HG03342 (cell line): ENCODE results near the gene FANCC.

Experiments
- ATAC-seq: cut with Tn5 transposase; IDR thresholded peaks from one replicate; pipeline ENCODE4 v1.9.1; 2021; ENCODE audit warnings: mild to moderate bottlenecking, moderate library complexity; ENCODE audit not compliant: unreplicated experiment

The FANCC gene

GRCh38 chr9:95090023-95090791 lies 227.3 kb downstream of the FANCC start:
- no peak for ATAC-seq

DNA sequence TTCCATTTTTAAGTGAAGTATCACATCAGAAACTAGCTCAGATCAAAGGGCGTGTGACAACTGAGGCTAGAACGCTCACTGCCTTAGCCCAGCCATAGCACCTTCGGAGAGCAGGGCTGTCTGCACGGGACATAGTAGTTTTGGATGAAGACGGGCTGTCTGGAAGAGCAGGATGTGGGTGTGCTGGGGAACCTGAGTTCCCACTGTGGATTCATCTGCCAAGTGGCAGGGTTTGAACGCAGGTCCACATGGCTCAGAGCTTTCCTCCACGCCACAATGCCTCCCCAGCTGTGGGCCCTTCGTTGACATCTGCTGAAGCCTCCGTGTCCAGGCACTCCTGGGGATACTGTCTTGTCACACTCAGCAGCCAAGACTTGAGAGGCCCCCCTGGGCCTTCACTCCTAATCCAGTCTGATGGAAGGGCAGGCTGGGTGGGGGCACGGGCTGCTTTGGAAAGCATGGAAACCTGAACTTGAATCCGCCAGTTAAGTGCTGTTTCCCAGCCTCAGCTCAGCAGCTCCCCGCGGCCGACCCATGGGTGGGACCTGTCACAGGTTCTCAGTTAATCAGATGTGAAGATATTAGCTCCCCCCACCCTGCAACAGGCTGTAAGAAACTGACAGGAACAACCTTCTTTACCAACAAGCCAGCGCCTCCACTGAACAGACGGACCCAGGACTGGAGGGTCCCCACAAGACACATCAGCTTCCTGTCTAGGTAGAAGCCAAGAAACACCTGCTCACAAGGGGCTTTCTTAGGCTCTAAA lies 228.1 kb downstream of the FANCC start:
- no peak for ATAC-seq

GRCh38 chr9:95088421-95089161 lies 228.9 kb downstream of the FANCC start:
- ATAC-seq, result no peak

DNA sequence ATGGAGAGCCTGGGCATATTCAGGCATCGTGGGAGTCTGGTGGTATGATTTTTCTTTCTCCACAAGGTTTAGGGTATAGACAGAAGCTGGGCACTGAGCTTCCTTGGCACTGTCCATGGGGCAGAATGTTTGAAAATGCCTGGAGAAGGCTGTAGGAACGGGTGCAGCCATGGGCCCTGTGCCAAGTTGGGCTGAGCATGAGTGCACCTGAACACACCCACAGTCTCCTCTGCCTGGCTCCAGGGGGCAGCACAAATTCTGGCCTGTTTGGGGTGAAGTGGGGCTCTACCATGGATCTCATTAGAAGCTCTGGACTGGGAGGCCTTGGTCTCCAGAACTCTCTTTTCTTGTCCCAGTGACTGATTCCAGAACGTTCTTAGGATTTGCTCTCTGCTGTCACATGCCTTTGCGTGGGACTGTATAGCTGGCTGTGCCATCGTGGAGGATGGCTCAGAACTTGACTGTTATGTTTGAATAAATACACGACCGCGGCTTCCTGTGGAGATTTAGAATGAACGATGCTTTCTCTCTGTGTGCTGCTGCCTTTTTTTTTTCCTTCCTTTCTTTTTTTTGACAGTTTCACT lies 229.8 kb downstream of the FANCC start:
- no peak for ATAC-seq

DNA sequence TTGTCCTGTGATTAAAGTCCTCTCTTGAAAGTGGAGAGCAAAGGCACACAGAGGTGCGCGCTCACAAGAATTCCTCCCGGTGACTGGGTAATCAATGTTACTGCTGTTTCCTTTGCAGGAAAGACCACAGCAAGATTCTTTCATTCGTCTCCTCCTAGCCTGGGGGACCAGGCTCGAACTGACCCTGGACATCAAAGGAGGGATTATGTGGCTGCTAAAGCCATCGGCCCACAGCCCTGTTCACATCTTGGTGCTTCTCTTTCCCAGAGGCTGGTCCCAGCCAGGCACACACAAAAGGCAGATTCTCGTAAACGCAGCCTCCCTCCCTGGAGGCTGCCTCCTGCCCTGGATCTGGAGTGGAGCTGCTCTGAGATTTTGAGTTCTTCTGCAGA lies 230.9 kb downstream of the FANCC start:
- ATAC-seq, result no peak

- ATAC-seq, result no peak
These were observed 231.5 kb downstream of the FANCC start for GRCh38 chr9:95085861-95086563.

DNA sequence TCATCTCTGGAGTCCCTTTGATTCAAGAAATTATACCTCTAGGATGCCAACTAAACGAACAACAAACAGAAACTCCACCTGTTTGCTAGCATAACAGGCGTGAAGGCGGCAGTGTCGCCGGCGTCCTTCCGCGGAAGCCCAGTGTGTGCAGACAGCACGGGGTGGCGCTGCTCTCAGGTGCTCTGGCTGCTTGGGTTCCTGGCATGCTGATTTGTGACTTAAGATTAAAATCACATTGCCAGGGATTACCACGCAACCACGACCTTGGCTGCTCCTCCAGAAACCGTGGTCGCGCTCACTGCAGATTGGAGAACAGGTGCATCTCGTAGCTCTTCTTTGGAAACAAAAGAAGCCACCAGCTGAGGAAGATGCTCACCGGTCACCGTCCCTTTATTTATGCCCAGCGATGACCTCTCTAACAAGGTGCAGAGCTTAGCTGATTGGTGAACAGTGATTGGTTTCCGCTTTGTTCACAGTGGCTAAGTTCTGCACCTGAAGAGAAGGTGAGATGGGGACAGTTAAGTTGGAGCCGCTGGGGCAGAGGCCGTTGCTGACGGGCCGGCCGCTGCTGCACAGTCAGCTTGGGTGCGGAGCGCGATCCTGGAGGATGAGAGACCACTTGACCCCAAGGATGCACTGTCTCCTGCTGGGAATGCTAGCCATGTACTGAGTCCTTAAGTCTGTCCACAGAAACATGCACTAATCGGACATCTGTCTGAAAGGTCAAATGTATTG lies 232.3 kb downstream of the FANCC start:
- ATAC-seq, result no peak

DNA sequence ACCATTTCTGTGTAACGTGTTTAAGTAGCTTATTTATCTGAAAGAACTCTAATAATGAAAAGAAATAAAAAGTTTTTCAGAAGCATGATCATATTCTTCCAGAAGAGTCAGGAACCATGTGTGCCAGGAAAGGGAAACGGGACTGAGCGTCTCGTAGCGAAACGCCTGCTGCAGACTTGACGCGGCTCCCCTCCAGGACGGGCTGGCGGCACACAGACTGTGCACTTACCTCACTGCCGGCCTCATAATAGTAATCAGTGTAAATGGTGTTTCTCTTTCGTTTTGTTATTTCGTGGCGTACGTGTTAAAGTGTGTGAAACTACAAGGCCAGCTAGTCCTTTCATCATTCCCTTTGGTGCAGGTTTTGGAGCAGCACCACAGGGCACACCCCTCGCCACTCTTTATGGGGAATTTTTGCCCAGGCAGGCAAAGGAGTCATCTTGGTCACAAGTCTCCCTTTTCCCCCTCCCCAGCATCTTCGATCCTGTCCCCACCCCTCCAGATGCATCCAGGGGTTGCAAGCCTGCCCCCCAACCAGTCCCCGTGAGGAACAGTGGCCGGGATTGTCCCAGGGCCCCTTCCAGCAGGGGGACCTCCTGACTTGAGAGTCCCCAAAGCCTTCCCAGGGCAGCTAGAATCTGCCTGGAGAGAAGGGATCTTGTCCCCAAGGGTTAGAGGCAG lies 233.1 kb downstream of the FANCC start:
- no peak for ATAC-seq

DNA sequence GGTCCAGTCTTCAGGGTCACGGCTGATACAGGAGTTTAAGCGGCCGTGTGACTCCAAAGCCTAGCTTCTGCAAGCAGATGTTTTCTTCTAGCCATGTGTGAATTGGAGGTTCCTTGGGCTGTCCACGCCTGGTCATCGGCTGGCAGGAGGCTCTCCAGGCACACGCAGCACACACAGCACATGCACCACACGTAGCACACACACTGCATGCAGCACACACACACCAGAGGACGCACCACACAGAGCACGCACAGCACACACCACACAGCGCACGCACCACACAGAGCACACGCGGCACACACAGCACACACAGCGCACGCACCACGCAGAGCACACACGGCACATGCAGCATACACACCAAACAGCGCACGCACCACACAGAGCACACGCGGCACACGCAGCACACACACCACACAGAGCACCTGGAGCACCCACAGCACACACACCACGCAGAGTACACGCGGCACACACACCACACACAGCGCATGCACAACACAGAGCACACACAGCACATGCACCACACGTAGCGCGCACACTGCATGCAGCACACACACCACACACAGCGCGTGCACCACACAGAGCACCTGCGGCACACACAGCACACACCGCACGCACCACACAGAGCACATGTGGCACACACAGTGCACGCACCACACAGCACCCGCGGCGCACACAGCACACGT lies 234.3 kb downstream of the FANCC start:
- no peak for ATAC-seq

DNA sequence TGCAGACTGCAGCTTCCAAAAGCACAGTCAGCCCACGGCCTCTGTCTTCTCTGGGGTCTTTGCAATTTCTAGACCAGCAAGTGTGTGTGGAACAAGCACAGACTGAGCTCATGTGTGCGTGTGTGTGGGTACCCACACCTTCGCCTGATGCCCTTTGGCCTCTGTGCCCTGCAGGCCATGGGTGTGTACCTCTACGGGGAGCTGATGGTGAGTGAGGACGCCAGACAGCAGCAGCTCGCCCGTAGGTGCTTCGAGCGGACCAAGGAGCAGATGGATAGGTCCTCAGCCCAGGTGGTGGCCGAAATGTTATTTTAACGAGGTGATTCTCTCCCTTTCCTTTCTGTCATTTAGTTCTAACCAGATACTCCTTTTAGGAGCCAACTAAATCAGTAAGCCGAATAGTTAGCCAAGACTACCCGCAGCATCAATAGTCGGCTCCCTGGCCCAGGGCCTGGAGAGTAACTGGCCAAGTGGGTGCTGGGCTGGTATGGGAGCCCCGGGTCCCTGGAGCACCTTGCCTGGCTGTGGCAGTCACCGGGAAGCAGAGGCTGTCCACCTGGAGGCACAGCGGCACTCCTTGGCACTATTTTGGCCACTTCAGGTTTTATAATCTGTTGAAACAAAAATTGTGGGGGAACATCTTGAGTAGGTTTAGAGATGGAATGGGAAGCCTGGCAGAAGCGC lies 235.0 kb downstream of the FANCC start:
- no peak for ATAC-seq

DNA sequence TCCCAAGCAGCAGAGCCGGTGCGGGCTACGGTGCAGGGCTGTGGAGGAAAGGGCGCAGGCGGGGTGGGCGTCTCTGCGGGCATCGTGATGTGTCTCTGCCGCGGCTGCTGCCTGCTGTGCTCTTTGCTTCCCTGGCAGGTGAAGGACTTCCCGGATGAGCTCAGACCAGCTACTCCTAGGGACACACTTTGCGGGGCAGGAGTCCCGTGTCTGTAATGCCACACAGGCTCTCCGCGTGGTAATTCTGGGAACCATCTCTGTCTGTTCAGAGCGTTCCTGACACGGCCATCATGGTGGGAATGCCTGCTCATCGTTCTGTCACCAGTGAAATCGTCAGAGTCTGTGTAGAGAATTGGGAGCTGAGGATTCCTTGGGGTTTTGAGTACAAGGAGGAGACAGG lies 235.5 kb downstream of the FANCC start:
- no peak for ATAC-seq

- ATAC-seq, result no peak
These were observed 236.4 kb downstream of the FANCC start for GRCh38 chr9:95080961-95081647.

DNA sequence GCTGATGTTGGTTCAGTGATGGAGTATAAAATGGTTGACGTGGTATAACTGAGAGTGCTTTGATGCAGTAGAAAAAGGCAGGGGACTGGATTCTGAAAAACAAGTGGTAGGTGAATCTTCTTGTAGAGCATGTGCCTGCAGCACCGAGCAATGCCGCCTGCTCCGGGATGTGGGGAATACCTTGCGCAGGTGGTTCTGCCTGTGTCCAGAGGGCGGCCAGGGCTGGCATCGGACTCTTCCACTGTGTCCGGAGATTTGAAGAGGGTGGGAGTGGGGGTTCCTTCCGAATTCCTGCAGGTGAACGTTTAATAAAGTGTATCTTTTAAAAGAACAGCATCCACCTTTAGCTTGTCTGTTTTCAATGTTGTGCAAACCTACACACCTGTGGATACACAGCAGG lies 238.0 kb downstream of the FANCC start:
- ATAC-seq, result no peak

DNA sequence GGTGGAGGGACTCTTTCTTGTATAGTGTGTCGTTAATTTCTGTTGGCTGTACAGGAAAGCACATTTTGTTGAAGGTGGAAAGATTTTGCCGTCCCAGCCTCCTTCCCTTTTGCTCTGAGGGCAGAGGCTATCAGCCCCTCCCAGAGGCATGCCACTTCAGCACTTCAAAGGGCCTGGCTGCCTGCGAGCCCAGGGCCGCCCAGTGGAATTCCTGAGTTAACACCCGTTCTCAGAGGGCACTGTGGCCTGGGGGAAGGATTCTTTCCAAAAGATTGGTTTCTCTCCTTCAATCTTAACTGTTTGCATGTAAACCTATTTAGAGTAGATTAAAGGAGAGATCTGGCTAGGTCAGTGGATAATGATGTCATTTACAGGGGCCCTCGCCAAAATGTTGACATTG lies 238.6 kb downstream of the FANCC start:
- ATAC-seq, result no peak

DNA sequence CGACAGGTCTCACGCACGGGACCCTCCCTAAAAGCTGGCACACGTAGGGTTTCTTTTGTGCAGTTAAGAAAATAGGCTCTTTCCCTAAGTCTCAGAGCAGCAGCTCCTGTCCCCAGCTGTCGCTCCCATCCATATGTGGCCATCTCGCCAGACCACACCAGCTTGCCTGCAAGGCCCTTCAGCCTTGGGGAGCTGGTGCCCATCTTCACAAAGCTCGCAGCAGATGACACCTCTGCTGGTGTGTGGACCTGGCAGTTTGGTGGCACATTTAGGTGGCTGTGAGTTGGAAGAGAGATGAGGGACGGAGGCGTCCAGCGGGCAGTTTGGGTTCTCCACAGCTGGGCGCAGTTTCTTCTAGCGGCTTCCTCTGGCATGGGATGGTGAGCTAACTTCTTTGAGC lies 239.0 kb downstream of the FANCC start:
- ATAC-seq, result no peak

DNA sequence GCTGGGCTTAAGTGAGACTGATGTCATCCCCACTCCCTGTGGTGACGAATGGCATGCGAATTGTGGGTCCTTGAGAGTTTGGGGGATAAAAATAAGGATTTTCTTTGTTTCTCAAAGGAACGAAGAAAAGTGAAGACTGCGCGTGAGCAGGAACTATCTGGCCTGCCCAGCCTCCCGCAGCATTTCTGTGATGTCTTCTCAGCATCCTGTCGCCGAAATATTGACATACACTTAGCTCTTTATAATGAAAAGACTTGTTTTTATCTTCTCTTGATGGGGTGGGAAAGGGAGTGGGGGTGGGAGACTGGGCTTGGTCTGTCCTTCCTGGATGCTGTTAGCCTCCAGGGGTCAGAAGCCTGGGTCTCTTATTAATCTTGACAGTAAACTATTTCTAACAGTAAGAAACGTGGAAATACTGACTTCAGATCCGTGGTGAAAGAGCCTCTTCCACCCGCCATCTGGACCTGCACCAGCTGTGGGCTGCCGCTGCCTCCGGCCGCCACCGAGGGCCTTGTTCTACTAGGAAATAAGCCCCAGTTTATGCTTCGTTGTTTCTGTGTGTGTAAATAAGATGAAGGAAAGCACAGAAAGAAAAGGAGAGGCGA lies 239.6 kb downstream of the FANCC start:
- no peak for ATAC-seq

DNA sequence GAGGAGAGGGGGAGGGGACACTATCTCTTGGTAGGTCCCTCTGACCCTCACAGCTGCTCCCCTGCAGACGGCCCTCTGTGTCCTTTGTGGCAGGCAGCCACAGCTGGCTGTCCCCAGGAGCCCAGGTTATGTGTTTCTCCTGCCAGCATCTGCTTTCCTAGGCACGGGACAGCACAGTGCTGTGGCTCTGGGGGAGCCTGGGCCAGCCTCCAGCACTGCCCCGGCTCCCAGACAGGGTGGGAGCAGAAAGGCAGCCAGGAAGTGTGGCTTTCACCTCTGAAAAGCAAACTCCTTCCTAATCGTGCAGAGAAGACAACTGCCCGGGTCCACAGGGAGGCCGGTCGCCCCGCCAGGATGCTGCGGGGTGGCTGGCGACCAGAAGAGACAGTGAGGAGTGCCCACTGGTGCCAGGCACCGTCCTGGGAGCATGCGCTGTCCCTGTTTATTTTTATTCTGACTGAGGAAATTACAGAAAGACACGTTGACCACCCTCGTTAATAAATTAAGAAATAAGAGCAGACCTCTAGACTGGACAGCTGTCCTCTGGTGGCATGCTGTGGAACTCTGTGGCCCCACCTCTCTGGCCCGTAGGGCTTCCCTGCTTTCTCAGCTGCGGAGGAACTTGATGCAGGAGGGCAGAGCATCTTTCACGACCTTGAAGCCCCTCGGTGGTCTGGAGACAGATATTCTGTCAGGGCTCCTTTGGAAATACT lies 240.3 kb downstream of the FANCC start:
- ATAC-seq, result no peak
